Upper lobe of right lung (tissue), 1 donor: Measurements from ENCODE around the gene MED7. TPM values are rescaled to one million over a fixed set of nuclear protein-coding genes. Genes with fewer than 3 reads are reported as not detected.
"Not testable (repeated sequence)": the region's sequence is repeated elsewhere in the genome, so short reads cannot be mapped to it uniquely, and the experiment has no call there.

ENCODE experiments used
- ATAC-seq: fragments of 200-7000 bp; cut with Tn5 transposase; one replicate; pipeline ENCODE4 v1.9.1; 2020; ENCODE audit warnings: mild to moderate bottlenecking, moderate library complexity
- DNase-seq: peaks from one replicate; pipeline ENCODE4 v3.0.0-alpha.2; 2020
- H3K27ac ChIP-seq: fragments of 200-600 bp; one replicate; pipeline ENCODE4 v1.8.0; 2022
- H3K27me3 ChIP-seq: fragments of 200-600 bp; one replicate; pipeline ENCODE4 v1.8.0; 2022; ENCODE audit warnings: mild to moderate bottlenecking
- H3K36me3 ChIP-seq: fragments of 200-600 bp; one replicate; pipeline ENCODE4 v1.8.0; 2022
- H3K4me1 ChIP-seq: fragments of 200-600 bp; one replicate; pipeline ENCODE4 v1.8.0; 2022
- H3K4me3 ChIP-seq: fragments of 200-600 bp; one replicate; pipeline ENCODE4 v1.8.0; 2022; ENCODE audit warnings: mild to moderate bottlenecking
- H3K9me3 ChIP-seq: fragments of 200-600 bp; one replicate; pipeline ENCODE4 v1.8.0; 2022
- CTCF ChIP-seq: fragments of 200-600 bp; IDR thresholded peaks from one replicate; pipeline ENCODE4 v1.8.0; 2022; ENCODE audit warnings: antibody characterized with exemption
- intact Hi-C: fragments of 100-400 bp; cut with DNase I; formaldehyde crosslinking; loops from one replicate; pipeline ENCODE4 v1.11.0; 2022
- long read RNA-seq: library from polyadenylated mRNA; unstranded; transcript quantifications from one replicate; pipeline ENCODE4 v2.0.0, GENCODE V29; 2021
- total RNA-seq: library from RNA; stranded (reverse); fragmentation: NEBNext Ultra II Directional; extraction: Animal tissue kit (Norgen Biotek cat#: 25700); gene quantifications from one replicate; pipeline ENCODE4 v1.2.1, GENCODE V29; 2021
- donor health status: DM: no; HTN: yes; CAD: no; lungs with severe emphysema.

The MED7 gene, protein sequence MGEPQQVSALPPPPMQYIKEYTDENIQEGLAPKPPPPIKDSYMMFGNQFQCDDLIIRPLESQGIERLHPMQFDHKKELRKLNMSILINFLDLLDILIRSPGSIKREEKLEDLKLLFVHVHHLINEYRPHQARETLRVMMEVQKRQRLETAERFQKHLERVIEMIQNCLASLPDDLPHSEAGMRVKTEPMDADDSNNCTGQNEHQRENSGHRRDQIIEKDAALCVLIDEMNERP
- total RNA-seq, result 10.4 TPM
- long read RNA-seq, transcript MED7-201 (2 exons, 2,402 nt), result major isoform, 12 of 15 reads
- long read RNA-seq, partial matches to known transcripts, result 0 of 15 reads
- long read RNA-seq, other reads (novel, unspliced or antisense), result 0 of 15 reads

GRCh38 chr5:157142317-157143126 is at the start of gene MED7:
Gene MED7, minus strand, starts transcription at chr5:157142865. Its CDS starts 3,434 bp downstream, at chr5:157139431.
- Histone ChIP-seq H3K27ac (peak within 1 kb of the TSS; percentile 95), H3K27me3 (no peaks in the 10 kb centered on the region), H3K9me3 (no peaks in the 10 kb centered on the region), H3K4me3 (peak within 1 kb of the TSS; percentile 92), H3K4me1 (peaks cover 14% of the 10 kb centered on the region), H3K36me3 (peaks cover 13% of the 10 kb centered on the region)
- DNase-seq (peak; percentile 93), ATAC-seq (peak; percentile 99)
- intact Hi-C loops, result no loop called here
- TF ChIP-seq CTCF, result no peak

- TF ChIP-seq CTCF, result no peak
- intact Hi-C loops, result no loop called here
- Histone ChIP-seq H3K4me1 (no peaks in the 10 kb centered on the region), H3K4me3 (no peak overlapping the region), H3K9me3 (no peaks in the 10 kb centered on the region), H3K27me3 (no peaks in the 10 kb centered on the region), H3K27ac (no peak overlapping the region), H3K36me3 (no peaks in the 10 kb centered on the region)
- ATAC-seq (no peak), DNase-seq (no peak)
Measured at GRCh38 chr5:157189223-157189622, 46.6 kb upstream of the MED7 start.

DNA sequence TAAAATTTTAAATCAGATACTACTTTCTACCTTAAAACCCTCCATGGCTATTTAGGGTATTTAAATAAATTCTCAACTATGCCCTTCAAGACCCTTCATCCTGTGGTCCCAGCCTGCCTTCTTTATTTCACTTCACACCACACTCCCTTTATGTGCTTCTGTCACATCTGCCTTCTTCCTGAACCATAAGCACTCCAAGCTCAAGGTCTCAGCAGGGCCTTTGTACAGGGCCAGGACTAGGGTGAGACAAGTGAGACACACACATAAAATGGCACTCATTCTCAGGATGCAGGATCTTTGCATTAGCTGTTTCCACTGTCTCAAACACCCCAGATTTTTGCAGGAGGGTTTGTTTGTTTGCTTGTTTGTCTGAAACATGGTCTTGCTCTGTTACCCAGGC is 45.6 kb upstream of the MED7 start:
- intact Hi-C loops, result no loop called here
- Histone ChIP-seq H3K36me3 (no peaks in the 10 kb centered on the region), H3K4me1 (no peaks in the 10 kb centered on the region), H3K4me3 (no peak overlapping the region), H3K27ac (no peak overlapping the region), H3K27me3 (no peaks in the 10 kb centered on the region), H3K9me3 (no peaks in the 10 kb centered on the region)
- ATAC-seq, result no peak
- no peak for DNase-seq
- TF ChIP-seq CTCF, result no peak

DNA sequence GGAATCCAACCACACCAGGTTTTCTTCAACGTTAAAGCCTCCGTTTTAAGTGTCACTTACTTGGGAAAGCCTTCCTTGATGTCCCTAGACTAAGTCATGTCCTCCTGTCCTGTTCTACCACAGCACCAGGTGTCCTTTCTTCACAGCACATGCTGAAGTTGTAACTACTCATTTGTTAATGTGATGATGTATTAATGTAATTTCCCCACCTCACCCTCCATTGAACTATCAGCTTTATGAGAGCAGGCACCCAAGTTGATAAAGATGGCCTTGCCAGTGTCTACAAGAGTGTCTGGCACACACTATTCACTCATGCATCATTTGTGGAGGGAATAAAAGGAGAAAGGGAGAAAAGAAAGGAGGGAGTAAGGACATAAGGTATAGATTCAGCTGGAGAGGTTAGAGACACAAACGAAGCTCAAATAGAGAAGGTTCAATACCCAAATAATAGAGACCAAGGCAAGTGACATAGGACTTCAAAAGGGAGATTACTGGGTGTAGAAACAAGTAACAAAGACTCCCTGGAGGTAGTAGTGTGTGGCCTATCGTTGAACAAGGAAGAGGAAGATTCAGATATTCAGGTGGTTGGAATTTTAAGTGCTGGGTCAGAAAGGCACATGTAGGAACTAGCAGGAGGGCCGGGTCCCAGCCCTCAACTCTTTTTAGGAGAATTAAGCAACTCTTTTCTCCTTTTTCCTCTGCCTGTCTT is 44.5 kb upstream of the MED7 start:
- no peaks in the 10 kb centered on the region for H3K36me3 ChIP-seq
- H3K27ac ChIP-seq, result no peak overlapping the region
- no peaks in the 10 kb centered on the region for H3K4me1 ChIP-seq
- no peaks in the 10 kb centered on the region for H3K9me3 ChIP-seq
- intact Hi-C loops, result no loop called here
- TF ChIP-seq CTCF, result no peak
- no peak for DNase-seq
- H3K27me3 ChIP-seq, result no peaks in the 10 kb centered on the region
- H3K4me3 ChIP-seq, result no peak overlapping the region
- no peak for ATAC-seq

DNA sequence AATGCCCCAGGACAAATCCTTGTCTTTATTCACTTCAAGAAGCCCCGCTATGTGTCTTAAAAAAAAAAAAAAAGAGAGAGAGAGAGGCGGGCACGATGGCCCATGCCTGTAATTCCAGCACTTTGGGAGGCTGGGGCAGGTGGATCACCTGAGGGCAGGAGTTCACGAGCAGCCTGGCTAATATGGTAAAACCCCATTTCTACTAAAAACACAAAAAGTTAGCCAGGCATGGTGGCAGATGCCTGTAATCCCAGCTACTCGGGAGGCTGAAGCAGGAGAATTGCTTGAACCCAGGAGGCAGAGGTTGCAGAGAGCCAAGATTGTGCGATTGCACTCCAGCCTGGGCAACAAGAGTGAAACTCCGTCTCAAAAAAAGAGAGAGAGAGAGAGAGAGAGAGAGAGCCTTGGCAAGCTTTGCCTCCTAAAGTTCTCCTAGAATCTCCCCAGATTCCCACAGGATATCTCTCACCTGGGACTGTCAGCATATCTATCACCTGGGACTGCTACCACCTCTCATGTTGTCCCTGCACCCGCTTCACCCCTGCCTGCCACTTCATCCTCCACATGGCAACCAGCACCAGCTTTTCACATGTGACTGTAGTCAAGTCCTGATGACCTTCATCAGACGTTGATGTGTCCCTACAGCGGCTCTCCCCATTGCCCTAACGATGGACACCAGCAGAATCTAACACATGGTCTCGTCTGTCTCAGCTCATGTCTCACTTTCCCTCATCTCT is 43.8 kb upstream of the MED7 start:
- no peak for DNase-seq
- H3K27me3 ChIP-seq, result no peaks in the 10 kb centered on the region
- H3K9me3 ChIP-seq, result no peaks in the 10 kb centered on the region
- no peaks in the 10 kb centered on the region for H3K36me3 ChIP-seq
- H3K27ac ChIP-seq, result no peak overlapping the region
- intact Hi-C loops, result no loop called here
- H3K4me3 ChIP-seq, result no peak overlapping the region
- no peak for ATAC-seq
- TF ChIP-seq CTCF, result no peak
- H3K4me1 ChIP-seq, result no peaks in the 10 kb centered on the region

DNA sequence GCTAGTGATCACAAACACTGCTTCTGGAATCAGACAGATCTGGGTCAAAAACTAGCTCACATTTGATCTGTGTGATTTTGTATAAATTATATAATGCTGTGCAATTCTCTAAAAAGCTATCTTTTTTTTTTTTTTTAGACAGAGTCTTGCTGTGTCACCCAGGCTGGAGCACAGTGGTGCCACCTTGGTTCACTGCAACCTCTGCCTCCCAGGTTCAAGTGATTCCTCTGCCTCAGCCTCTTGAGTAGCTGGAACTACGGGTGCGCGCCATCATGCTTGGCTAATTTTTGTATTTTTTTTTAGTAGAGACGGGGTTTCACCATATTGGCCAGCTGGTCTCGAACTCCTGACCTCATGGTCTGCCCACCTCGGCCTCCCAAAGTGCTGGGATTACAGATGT is 42.5 kb upstream of the MED7 start:
- H3K4me3 ChIP-seq, DNase-seq, H3K27me3 ChIP-seq, H3K9me3 ChIP-seq, ATAC-seq, H3K4me1 ChIP-seq, H3K36me3 ChIP-seq, intact Hi-C loops, H3K27ac ChIP-seq: not testable (repeated sequence)
